Neural cell (in vitro differentiated cells): ENCODE measurements around the gene SETSIP. TPM values are rescaled to one million over a fixed set of nuclear protein-coding genes. Genes with fewer than 3 reads are reported as not detected.

Experiments
- H2AFZ ChIP-seq: fragments of 200-600, 300-800 bp; sonication (generic), shearing (Covaris generic); 2 replicates; pipeline ENCODE4 v1.6.0; 2014; ENCODE audit warnings: low read depth, mild to moderate bottlenecking, antibody characterized with exemption, low read length, moderate library complexity
- H3F3A ChIP-seq: fragments of 200-600 bp; shearing (Covaris generic); 2 replicates; pipeline ENCODE4 v1.6.1; 2016; ENCODE audit warnings: mild to moderate bottlenecking, moderate library complexity, mixed read lengths, antibody characterized with exemption, low read length; ENCODE audit not compliant: insufficient read depth, poor library complexity, severe bottlenecking
- H3K27ac ChIP-seq: fragments of 200-600, 300-800 bp; sonication (generic), shearing (Covaris generic); 2 replicates; pipeline ENCODE4 v1.5.1; 2014; ENCODE audit warnings: mild to moderate bottlenecking, low read length, moderate library complexity
- H3K27me3 ChIP-seq: fragments of 300-800, 200-600 bp; sonication (generic), shearing (Covaris generic); 2 replicates; pipeline ENCODE4 v1.6.0; 2014; ENCODE audit warnings: mild to moderate bottlenecking, low read depth, low read length, moderate library complexity; ENCODE audit not compliant: insufficient read depth
- H3K36me3 ChIP-seq: fragments of 300-800, 200-600 bp; sonication (generic), shearing (Covaris generic); 2 replicates; pipeline ENCODE4 v1.5.1; 2014; ENCODE audit warnings: mild to moderate bottlenecking, antibody characterized with exemption, low read length, moderate library complexity; ENCODE audit not compliant: insufficient read depth
- H3K4me2 ChIP-seq: fragments of 300-800, 200-600 bp; sonication (generic), shearing (Covaris generic); 2 replicates; pipeline ENCODE4 v1.6.0; 2014; ENCODE audit warnings: mild to moderate bottlenecking, low read length
- H3K4me3 ChIP-seq: fragments of 300-800, 200-600 bp; sonication (generic), shearing (Covaris generic); 2 replicates; pipeline ENCODE4 v1.5.1; 2014; ENCODE audit warnings: mild to moderate bottlenecking, low read length, moderate library complexity
- H3K79me2 ChIP-seq: fragments of 200-600 bp; shearing (Covaris generic); replicated peaks from 2 replicates; pipeline ENCODE4 v1.6.0; 2014; ENCODE audit warnings: mild to moderate bottlenecking, low read length, moderate library complexity; ENCODE audit not compliant: insufficient read depth
- H3K9ac ChIP-seq: fragments of 300-800, 200-600 bp; sonication (generic), shearing (Covaris generic); 2 replicates; pipeline ENCODE4 v1.6.1; 2016; ENCODE audit warnings: mild to moderate bottlenecking, low read length, mixed read lengths
- H3K9me2 ChIP-seq: fragments of 200-600 bp; shearing (Covaris generic); 2 replicates; pipeline ENCODE4 v1.6.1; 2016; ENCODE audit warnings: mild to moderate bottlenecking, low read length, mixed read lengths; ENCODE audit not compliant: insufficient read depth
- H3K9me3 ChIP-seq: fragments of 200-600, 300-800 bp; sonication (generic), shearing (Covaris generic); 2 replicates; pipeline ENCODE4 v1.6.1; 2016; ENCODE audit warnings: mild to moderate bottlenecking, mixed run types, low read length, moderate library complexity, mixed read lengths
- H4K20me1 ChIP-seq: fragments of 200-600 bp; shearing (Covaris generic); 2 replicates; pipeline ENCODE4 v1.6.1; 2016; ENCODE audit warnings: mild to moderate bottlenecking, mixed run types; ENCODE audit not compliant: insufficient read depth
- EP300 ChIP-seq: fragments of 450-650 bp; conservative IDR thresholded peaks from 2 replicates; pipeline ENCODE4 v1.6.1; 2014; ENCODE audit warnings: antibody characterized with exemption, mild to moderate bottlenecking, moderate library complexity; ENCODE audit not compliant: poor library complexity, severe bottlenecking
- EZH2 ChIP-seq: fragments of 200-600, 300-800 bp; shearing (Covaris generic), sonication (generic); IDR thresholded peaks from 2 replicates; pipeline ENCODE4 v1.6.1; 2014; ENCODE audit warnings: antibody characterized with exemption, low read length, borderline replicate concordance, mild to moderate bottlenecking; ENCODE audit not compliant: insufficient read depth, poor library complexity, severe bottlenecking
- MXI1 ChIP-seq: fragments of 450-650 bp; conservative IDR thresholded peaks from 2 replicates; pipeline ENCODE4 v1.6.1; 2014; ENCODE audit warnings: antibody characterized with exemption, mild to moderate bottlenecking; ENCODE audit not compliant: poor library complexity, severe bottlenecking
- POLR2AphosphoS5 ChIP-seq: IDR thresholded peaks from 2 replicates; pipeline ENCODE4 v1.6.1; 2012
- RAD21 ChIP-seq: fragments of 450-650 bp; conservative IDR thresholded peaks from 2 replicates; pipeline ENCODE4 v1.6.1; 2014; ENCODE audit warnings: antibody characterized with exemption, mild to moderate bottlenecking, moderate library complexity
- SMC3 ChIP-seq: fragments of 450-650 bp; conservative IDR thresholded peaks from 2 replicates; pipeline ENCODE4 v1.6.1; 2014; ENCODE audit warnings: antibody characterized with exemption, mild to moderate bottlenecking, moderate library complexity; ENCODE audit not compliant: poor library complexity
- TAF1 ChIP-seq: IDR thresholded peaks from 2 replicates; pipeline ENCODE4 v1.6.1; 2012; ENCODE audit warnings: low read depth
- polyA plus RNA-seq: library from polyadenylated mRNA; depleted of rRNA; stranded (reverse); fragments of >200 nt; gene quantifications from 2 replicates; pipeline ENCODE4 v1.2.3, GENCODE V29; 2014
- TF ChIP-seq, protein P1 (sequence below): IDR thresholded peaks from 2 replicates; pipeline ENCODE4 v1.6.1; 2012; ENCODE audit warnings: borderline replicate concordance
- TF ChIP-seq, protein P2 (sequence below): fragments of 450-650 bp; IDR thresholded peaks from 2 replicates; pipeline ENCODE4 v1.5.1; 2014; ENCODE audit warnings: antibody characterized with exemption, mild to moderate bottlenecking, moderate library complexity; ENCODE audit not compliant: poor library complexity, severe bottlenecking

SETSIP gene
- polyA plus RNA-seq, 1 donor from 2014 or later, result not detected

DNA sequence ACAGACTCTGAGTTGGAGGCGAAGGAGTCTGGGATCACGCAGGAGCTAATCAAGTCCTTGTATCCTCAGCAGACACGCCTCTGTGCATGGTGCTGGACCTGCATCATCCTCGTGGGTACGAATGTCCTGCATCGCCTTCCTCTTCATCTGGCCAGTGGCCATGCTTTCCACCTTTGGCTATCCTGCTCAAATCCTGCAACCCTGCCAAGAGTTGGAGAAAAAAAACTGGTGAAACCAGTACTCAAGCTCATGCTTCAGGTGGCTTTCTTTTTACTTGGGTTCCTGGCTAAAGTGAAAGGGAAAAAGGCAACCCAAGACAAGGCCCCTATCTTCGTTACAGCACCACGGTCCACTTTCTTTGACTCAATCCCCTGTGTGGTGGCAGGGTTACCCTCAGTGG, 8.9 kb downstream of the SETSIP start:
- Histone ChIP-seq H3F3A (no peaks in the 10 kb centered on the region), H3K79me2 (no peaks in the 10 kb centered on the region), H3K9me3 (no peaks in the 10 kb centered on the region), H3K4me3 (no peak overlapping the region), H4K20me1 (no peaks in the 10 kb centered on the region), H3K9me2 (no peaks in the 10 kb centered on the region), H2AFZ (no peak overlapping the region), H3K9ac (no peak overlapping the region), H3K27ac (no peak overlapping the region), H3K27me3 (no peaks in the 10 kb centered on the region), H3K36me3 (no peaks in the 10 kb centered on the region), H3K4me2 (no peak overlapping the region)
- TF ChIP-seq SMC3, result no peak
- TF ChIP-seq, protein P1, sequence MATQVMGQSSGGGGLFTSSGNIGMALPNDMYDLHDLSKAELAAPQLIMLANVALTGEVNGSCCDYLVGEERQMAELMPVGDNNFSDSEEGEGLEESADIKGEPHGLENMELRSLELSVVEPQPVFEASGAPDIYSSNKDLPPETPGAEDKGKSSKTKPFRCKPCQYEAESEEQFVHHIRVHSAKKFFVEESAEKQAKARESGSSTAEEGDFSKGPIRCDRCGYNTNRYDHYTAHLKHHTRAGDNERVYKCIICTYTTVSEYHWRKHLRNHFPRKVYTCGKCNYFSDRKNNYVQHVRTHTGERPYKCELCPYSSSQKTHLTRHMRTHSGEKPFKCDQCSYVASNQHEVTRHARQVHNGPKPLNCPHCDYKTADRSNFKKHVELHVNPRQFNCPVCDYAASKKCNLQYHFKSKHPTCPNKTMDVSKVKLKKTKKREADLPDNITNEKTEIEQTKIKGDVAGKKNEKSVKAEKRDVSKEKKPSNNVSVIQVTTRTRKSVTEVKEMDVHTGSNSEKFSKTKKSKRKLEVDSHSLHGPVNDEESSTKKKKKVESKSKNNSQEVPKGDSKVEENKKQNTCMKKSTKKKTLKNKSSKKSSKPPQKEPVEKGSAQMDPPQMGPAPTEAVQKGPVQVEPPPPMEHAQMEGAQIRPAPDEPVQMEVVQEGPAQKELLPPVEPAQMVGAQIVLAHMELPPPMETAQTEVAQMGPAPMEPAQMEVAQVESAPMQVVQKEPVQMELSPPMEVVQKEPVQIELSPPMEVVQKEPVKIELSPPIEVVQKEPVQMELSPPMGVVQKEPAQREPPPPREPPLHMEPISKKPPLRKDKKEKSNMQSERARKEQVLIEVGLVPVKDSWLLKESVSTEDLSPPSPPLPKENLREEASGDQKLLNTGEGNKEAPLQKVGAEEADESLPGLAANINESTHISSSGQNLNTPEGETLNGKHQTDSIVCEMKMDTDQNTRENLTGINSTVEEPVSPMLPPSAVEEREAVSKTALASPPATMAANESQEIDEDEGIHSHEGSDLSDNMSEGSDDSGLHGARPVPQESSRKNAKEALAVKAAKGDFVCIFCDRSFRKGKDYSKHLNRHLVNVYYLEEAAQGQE, result no peak
- TF ChIP-seq EZH2, result no peak
- TF ChIP-seq, protein P2, sequence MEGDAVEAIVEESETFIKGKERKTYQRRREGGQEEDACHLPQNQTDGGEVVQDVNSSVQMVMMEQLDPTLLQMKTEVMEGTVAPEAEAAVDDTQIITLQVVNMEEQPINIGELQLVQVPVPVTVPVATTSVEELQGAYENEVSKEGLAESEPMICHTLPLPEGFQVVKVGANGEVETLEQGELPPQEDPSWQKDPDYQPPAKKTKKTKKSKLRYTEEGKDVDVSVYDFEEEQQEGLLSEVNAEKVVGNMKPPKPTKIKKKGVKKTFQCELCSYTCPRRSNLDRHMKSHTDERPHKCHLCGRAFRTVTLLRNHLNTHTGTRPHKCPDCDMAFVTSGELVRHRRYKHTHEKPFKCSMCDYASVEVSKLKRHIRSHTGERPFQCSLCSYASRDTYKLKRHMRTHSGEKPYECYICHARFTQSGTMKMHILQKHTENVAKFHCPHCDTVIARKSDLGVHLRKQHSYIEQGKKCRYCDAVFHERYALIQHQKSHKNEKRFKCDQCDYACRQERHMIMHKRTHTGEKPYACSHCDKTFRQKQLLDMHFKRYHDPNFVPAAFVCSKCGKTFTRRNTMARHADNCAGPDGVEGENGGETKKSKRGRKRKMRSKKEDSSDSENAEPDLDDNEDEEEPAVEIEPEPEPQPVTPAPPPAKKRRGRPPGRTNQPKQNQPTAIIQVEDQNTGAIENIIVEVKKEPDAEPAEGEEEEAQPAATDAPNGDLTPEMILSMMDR, result no peak
- no peak for TF ChIP-seq MXI1
- TF ChIP-seq EP300, result no peak
- no peak for TF ChIP-seq RAD21
- TF ChIP-seq POLR2AphosphoS5, result no peak
- TF ChIP-seq TAF1, result no peak

DNA sequence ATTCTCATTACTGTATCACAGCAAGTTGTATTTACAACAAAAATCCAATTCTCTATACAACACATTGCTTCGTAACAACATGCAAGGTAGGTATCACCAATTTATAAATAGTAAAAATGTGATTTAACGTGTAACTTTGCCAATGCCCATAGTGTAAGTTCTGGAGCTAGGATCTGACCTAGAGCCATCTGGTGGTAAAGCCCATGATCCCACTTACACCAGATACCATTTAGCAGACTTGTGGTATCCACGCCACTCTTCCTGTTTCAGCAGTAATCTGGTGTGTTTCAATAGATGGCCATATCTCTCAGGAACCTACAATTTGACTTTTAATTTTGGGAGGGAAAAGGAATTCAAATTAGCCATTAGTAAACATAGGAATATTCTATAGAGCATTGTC, 10.2 kb downstream of the SETSIP start:
- Histone ChIP-seq H3F3A (no peaks in the 10 kb centered on the region), H3K9ac (no peak overlapping the region), H3K4me2 (no peak overlapping the region), H3K9me3 (no peaks in the 10 kb centered on the region), H2AFZ (no peak overlapping the region), H3K4me3 (no peak overlapping the region), H3K27ac (no peak overlapping the region), H3K79me2 (no peaks in the 10 kb centered on the region), H4K20me1 (no peaks in the 10 kb centered on the region), H3K36me3 (no peaks in the 10 kb centered on the region), H3K9me2 (no peaks in the 10 kb centered on the region), H3K27me3 (no peaks in the 10 kb centered on the region)
- no peak for TF ChIP-seq EP300
- TF ChIP-seq EZH2, result no peak
- TF ChIP-seq, protein P2, result no peak
- TF ChIP-seq SMC3, result no peak
- TF ChIP-seq, protein P1, result no peak
